Loucy (cell line): ENCODE data around the gene FBXO44.

Experiments used
- H2AFZ ChIP-seq: fragments of 200-600 bp; sonication (generic); 2 replicates; pipeline ENCODE4 v1.6.0; 2016; ENCODE audit warnings: antibody characterized with exemption, mild to moderate bottlenecking, low read length, moderate library complexity
- H3F3A ChIP-seq: fragments of 200-600 bp; 2 replicates; pipeline ENCODE4 v1.6.0; 2016; ENCODE audit warnings: antibody characterized with exemption, low read depth, mild to moderate bottlenecking
- H3K27me3 ChIP-seq: fragments of 200-600 bp; sonication (generic); 2 replicates; pipeline ENCODE4 v1.6.1; 2014; ENCODE audit warnings: low read length, mild to moderate bottlenecking; ENCODE audit not compliant: insufficient read depth, poor library complexity, severe bottlenecking
- H3K36me3 ChIP-seq: fragments of 200-600 bp; sonication (generic); 2 replicates; pipeline ENCODE4 v1.6.1; 2016; ENCODE audit warnings: low read length; ENCODE audit not compliant: insufficient read depth
- H3K4me1 ChIP-seq: fragments of 200-600 bp; sonication (generic); 2 replicates; pipeline ENCODE4 v1.5.1; 2014; ENCODE audit warnings: low read length, mild to moderate bottlenecking; ENCODE audit not compliant: insufficient read depth, poor library complexity, severe bottlenecking
- H3K4me2 ChIP-seq: fragments of 200-600 bp; sonication (generic); 2 replicates; pipeline ENCODE4 v1.6.0; 2014; ENCODE audit warnings: antibody characterized with exemption, low read length, low read depth, mild to moderate bottlenecking; ENCODE audit not compliant: poor library complexity, severe bottlenecking
- H3K4me3 ChIP-seq: fragments of 200-600 bp; sonication (generic); 2 replicates; pipeline ENCODE4 v1.5.1; 2014; ENCODE audit warnings: low read length, mild to moderate bottlenecking, mixed read lengths; ENCODE audit not compliant: poor library complexity, severe bottlenecking
- H3K79me2 ChIP-seq: fragments of 200-600 bp; sonication (generic); 2 replicates; pipeline ENCODE4 v1.6.1; 2014; ENCODE audit warnings: low read length; ENCODE audit not compliant: insufficient read depth
- H3K9ac ChIP-seq: fragments of 200-600 bp; sonication (generic); 2 replicates; pipeline ENCODE4 v1.6.0; 2014; ENCODE audit warnings: mild to moderate bottlenecking, low read depth, low read length, moderate library complexity; ENCODE audit not compliant: poor library complexity, severe bottlenecking
- H3K9me2 ChIP-seq: fragments of 200-600 bp; sonication (generic); replicated peaks from 2 replicates; pipeline ENCODE4 v1.6.1; 2016; ENCODE audit warnings: low read depth, low read length, mixed read lengths
- H3K9me3 ChIP-seq: fragments of 200-600 bp; sonication (generic); 2 replicates; pipeline ENCODE4 v1.6.1; 2014; ENCODE audit warnings: mild to moderate bottlenecking, antibody characterized with exemption, low read length, low read depth; ENCODE audit not compliant: insufficient read depth
- H4K20me1 ChIP-seq: fragments of 200-600 bp; sonication (generic); 2 replicates; pipeline ENCODE4 v1.6.0; 2014; ENCODE audit warnings: antibody characterized with exemption, low read length, mild to moderate bottlenecking; ENCODE audit not compliant: insufficient read depth, poor library complexity, severe bottlenecking
- CTCF ChIP-seq: fragments of 200-600 bp; sonication (generic); conservative IDR thresholded peaks from 2 replicates; pipeline ENCODE4 v1.5.1; 2014; ENCODE audit warnings: mild to moderate bottlenecking, antibody characterized with exemption, low read length
- EZH2phosphoT487 ChIP-seq: fragments of 200-600 bp; IDR thresholded peaks from 2 replicates; pipeline ENCODE4 v1.6.1; 2018; ENCODE audit warnings: antibody characterized with exemption, mild to moderate bottlenecking, moderate library complexity, borderline replicate concordance

The FBXO44 gene

GRCh38 chr1:11615090-11615489 lies 39.6 kb upstream of the FBXO44 start:
- no peaks in the 10 kb centered on the region for H3K79me2 ChIP-seq
- H3K4me1 ChIP-seq, result no peaks in the 10 kb centered on the region
- no peak overlapping the region for H3K9ac ChIP-seq
- no peaks in the 10 kb centered on the region for H3K27me3 ChIP-seq
- no peaks in the 10 kb centered on the region for H3K36me3 ChIP-seq
- no peaks in the 10 kb centered on the region for H3K9me3 ChIP-seq
- H3K4me3 ChIP-seq, result no peak overlapping the region
- H2AFZ ChIP-seq, result no peak overlapping the region
- no peak overlapping the region for H3K4me2 ChIP-seq
- TF ChIP-seq EZH2phosphoT487 (no peak), CTCF (no peak)
- no peaks in the 10 kb centered on the region for H3K9me2 ChIP-seq
- no peaks in the 10 kb centered on the region for H3F3A ChIP-seq
- no peaks in the 10 kb centered on the region for H4K20me1 ChIP-seq

GRCh38 chr1:11616766-11617165 lies 37.9 kb upstream of the FBXO44 start:
- H3K27me3 ChIP-seq, result no peaks in the 10 kb centered on the region

GRCh38 chr1:11617314-11617713 lies 37.4 kb upstream of the FBXO44 start:
- Histone ChIP-seq H3F3A (no peaks in the 10 kb centered on the region), H3K4me3 (no peak overlapping the region), H3K9me3 (no peaks in the 10 kb centered on the region), H3K79me2 (no peaks in the 10 kb centered on the region), H3K36me3 (no peaks in the 10 kb centered on the region), H3K9me2 (no peaks in the 10 kb centered on the region), H3K27me3 (no peaks in the 10 kb centered on the region), H4K20me1 (no peaks in the 10 kb centered on the region), H3K4me1 (no peaks in the 10 kb centered on the region), H3K4me2 (no peak overlapping the region), H3K9ac (no peak overlapping the region), H2AFZ (no peak overlapping the region)
- TF ChIP-seq EZH2phosphoT487 (no peak), CTCF (no peak)

More at GRCh38 chr1:11616766-11617165, 37.9 kb upstream of the FBXO44 start:
- Histone ChIP-seq H3K9me2 (no peaks in the 10 kb centered on the region), H3F3A (no peaks in the 10 kb centered on the region), H3K9me3 (no peaks in the 10 kb centered on the region), H3K79me2 (no peaks in the 10 kb centered on the region), H3K36me3 (no peaks in the 10 kb centered on the region), H3K4me1 (no peaks in the 10 kb centered on the region), H4K20me1 (no peaks in the 10 kb centered on the region), H3K4me2 (no peak overlapping the region), H2AFZ (no peak overlapping the region), H3K4me3 (no peak overlapping the region), H3K9ac (no peak overlapping the region)
- TF ChIP-seq EZH2phosphoT487 (no peak), CTCF (no peak)
